HG03175 (cell line): ENCODE results near the gene FBXW11.

ENCODE experiments used
- ATAC-seq: cut with Tn5 transposase; IDR thresholded peaks from one replicate; pipeline ENCODE4 v1.9.1; 2021; ENCODE audit warnings: mild to moderate bottlenecking, moderate library complexity; ENCODE audit not compliant: unreplicated experiment

Gene FBXW11

DNA sequence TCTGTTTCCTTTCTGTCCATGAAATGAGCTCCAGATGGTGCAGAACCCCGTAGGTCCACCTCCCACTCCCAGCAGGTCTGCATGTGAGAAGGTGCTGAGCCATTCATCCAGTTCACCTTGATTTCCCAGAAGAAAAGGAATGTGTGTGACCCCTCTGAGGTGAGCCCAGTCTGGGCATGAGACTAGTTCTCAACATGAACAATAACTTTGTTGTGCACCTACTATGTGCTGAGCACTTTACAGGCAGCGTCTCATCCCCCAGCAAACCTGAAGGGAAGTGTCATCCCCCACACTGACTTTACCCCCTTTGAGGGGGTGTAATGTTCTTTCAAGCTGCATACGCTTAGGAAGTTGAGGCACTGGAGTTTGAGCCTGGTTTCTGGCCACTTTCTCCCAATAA, 159.4 kb downstream of the FBXW11 start:
- ATAC-seq: no peak

DNA sequence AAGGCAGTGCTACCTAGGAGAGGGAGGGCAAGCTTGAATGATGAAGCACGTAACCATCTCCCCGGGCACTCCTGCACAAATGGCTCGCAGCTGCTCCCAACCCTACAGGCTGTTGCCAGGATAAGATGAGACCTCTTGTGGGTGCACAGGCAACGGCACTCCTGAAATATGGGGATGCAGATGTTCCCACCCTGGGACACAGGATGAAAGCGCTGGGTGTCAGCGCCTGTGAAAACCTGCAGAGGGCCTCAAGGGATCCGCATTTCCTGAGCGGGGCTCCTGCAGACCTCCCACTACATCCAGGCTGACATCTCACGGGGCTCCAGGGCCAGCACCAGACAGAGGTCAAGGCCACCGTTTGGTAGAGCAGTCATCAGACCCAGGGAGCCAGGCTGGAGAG, 160.1 kb downstream of the FBXW11 start:
- no peak for ATAC-seq

- ATAC-seq: no peak
These were observed 160.6 kb downstream of the FBXW11 start for GRCh38 chr5:171845857-171846256.

DNA sequence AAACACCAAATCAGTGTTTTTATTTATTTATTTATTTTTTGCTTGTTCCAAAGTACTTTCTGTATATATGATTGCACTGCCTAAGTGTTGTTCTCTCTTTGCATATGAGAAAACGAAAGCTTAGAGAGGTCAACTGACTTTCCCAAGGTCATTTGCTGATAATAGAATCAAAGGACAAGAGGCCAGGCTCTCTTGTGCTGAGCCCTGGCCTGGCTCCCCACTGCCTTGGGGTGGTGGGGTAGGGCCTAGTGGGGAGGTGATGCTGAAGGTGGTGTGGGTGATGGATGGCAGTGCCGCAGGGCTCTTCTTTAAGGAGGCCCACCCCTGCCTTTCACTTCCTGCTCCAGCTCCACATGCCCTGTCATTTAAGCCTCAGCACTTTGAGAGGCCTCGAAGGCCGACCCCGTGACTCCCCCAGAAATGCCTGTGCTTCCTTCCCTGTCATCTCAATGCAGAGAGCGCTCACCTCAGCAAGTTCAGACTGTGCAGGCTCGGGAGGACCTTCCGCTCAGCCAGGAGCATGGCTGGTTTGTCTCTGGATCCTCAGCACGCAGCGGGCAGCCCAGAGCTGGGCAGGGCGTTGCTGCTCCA, 161.3 kb downstream of the FBXW11 start:
- ATAC-seq: no peak

GRCh38 chr5:171842777-171843328, 163.6 kb downstream of the FBXW11 start:
- ATAC-seq: no peak

- ATAC-seq: no peak
These were observed 164.3 kb downstream of the FBXW11 start for GRCh38 chr5:171841984-171842776.

GRCh38 chr5:171840711-171841522, 165.5 kb downstream of the FBXW11 start:
- no peak for ATAC-seq

- ATAC-seq: no peak
These were observed 166.4 kb downstream of the FBXW11 start for GRCh38 chr5:171840066-171840465.

GRCh38 chr5:171839112-171839511, 167.3 kb downstream of the FBXW11 start:
- ATAC-seq: no peak

- no peak for ATAC-seq
These were observed 168.4 kb downstream of the FBXW11 start for GRCh38 chr5:171838066-171838465.

- no peak for ATAC-seq
These were observed 168.9 kb downstream of the FBXW11 start for GRCh38 chr5:171837522-171837921.

DNA sequence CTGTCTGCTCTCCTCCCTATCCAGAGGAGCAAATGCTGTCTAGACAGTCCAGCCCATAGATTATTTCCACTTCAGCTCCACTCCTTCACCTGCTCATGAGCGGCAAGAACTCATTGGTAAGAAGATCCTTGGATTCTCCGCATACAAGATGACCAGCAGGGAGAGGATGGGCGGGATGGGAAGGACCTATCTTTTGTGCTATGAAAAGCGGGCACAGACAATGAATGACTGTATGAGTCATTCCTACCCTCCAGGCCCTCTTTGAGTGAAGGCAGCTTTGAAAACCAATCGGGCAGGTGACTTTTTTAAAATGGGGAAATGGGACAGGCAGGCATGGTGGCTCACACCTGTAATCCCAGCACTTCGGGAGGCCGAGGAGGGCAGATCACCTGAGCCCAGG, 171.4 kb downstream of the FBXW11 start:
- ATAC-seq: no peak

DNA sequence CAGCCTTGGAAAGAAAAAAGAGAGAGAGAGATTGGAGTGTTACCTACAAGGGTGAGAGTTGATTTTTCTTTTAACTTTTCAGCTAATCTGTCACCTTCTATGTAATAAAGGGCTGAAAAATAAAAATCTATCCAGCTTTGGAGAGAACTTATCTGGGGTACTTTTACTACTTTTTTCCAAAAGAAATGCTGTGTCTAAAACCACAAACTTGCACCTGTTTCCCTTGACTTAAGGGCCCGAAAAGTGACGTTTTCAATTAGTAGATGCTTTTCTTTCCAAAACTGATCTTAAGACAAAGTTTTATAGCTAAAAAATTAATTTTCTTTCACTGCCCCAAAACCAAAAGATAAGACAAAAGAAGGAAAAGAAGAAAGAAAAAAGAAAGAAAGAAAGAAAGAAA, 172.0 kb downstream of the FBXW11 start:
- no peak for ATAC-seq

GRCh38 chr5:171832775-171833174, 173.7 kb downstream of the FBXW11 start:
- ATAC-seq: no peak

GRCh38 chr5:171830686-171831085, 175.8 kb downstream of the FBXW11 start:
- no peak for ATAC-seq

GRCh38 chr5:171827162-171827561, 179.3 kb downstream of the FBXW11 start:
- ATAC-seq: no peak

DNA sequence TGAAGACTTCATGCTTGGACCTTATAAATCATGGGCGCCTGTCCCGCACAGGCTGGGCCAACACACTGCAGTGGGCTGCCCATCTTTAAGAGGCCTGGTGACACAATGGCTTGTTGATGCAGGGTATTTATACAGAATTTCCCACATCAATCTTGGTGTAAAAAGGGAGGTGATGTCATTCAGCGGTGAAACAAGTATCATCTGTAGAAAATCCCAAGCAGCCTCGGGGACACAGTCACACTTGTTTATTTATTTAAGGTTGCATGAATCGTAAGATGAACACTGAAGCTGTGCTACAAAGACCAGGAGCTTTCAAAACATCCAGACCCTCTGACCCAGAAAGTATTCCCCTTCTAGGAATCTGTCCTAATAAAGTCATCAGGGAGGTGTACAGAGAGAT, 180.3 kb downstream of the FBXW11 start:
- no peak for ATAC-seq

GRCh38 chr5:171825051-171825450, 181.4 kb downstream of the FBXW11 start:
- ATAC-seq: no peak

DNA sequence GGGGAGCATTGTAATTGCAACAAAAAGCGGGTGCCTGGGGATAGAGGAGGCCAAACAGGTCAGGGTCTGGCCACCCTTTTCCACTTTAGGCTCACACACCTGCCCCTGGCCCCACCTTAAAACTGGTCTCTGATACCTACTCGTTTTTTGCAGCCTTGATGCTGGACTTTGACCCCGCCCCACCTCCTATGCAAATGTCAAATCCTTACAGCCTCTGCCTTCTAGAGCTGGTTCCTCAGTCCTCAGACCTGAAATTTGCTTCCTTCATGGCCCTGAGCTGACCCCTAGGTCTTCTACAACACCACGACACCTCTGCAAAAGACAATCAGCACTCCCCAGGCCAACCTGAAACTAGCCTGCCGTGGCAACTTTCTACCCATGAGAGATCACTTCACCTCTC, 183.2 kb downstream of the FBXW11 start:
- ATAC-seq: no peak

GRCh38 chr5:171821286-171821685, 185.2 kb downstream of the FBXW11 start:
- ATAC-seq: no peak

DNA sequence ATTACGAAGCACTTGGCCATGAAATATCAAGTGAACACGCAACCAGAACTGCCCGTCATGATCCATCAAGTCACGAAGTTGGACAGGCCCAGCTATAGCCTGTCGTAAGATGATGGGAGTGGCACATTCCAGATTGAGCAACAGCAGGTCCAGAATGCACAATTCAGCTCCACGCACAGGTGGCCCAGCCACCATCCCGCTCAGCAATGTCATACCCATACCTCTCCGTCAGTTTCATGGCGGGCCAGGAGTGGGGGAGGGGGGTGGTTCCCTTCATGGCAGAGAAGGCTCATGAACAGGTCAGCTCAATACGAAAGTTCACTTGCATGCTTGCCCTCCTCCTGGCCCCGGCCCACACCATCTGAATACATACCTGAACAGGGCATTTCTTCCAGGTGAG, 185.9 kb downstream of the FBXW11 start:
- no peak for ATAC-seq

GRCh38 chr5:171816666-171817065, 189.8 kb downstream of the FBXW11 start:
- ATAC-seq: no peak
